Small intestine (tissue), 7 donors: ENCODE measurements around the gene MBTPS1. TPM values are rescaled to one million over a fixed set of nuclear protein-coding genes. Genes with fewer than 3 reads are reported as not detected.
"Not testable (repeated sequence)": the region's sequence is repeated elsewhere in the genome, so short reads cannot be mapped to it uniquely, and the experiment has no call there.

Experiments used
- DNase-seq, 2 donors: peaks; one replicate each; pipeline versions ENCODE4 v3.0.0 to v3.0.0-alpha.2; 2013
- FAIRE-seq: peaks from 2 replicates; lab custom pipeline; 2012; peaks lifted over from hg19 to GRCh38; lab: Jason Lieb, UNC
- H3K27ac ChIP-seq, 3 donors: one replicate each; pipeline ENCODE4 v1.5.1; 2013; ENCODE audit warnings: low read length in 2 of 3, mild to moderate bottlenecking in 2 of 3, control low read depth in 1 of 3, inconsistent platforms in 1 of 3, low read depth in 1 of 3, moderate library complexity in 1 of 3
- H3K27me3 ChIP-seq, 3 donors: one replicate each; pipeline ENCODE4 v1.6.1; 2013; ENCODE audit warnings: low read length in 3 of 3, inconsistent platforms in 1 of 3; ENCODE audit not compliant: control insufficient read depth in 3 of 3, insufficient read depth in 3 of 3
- H3K36me3 ChIP-seq, 3 donors: one replicate each; pipeline ENCODE4 v1.6.1; 2013; ENCODE audit warnings: low read length in 3 of 3, inconsistent platforms in 1 of 3, low read depth in 1 of 3, mild to moderate bottlenecking in 1 of 3, moderate library complexity in 1 of 3; ENCODE audit not compliant: control insufficient read depth in 3 of 3, insufficient read depth in 2 of 3
- H3K4me1 ChIP-seq, 3 donors: one replicate each; pipeline ENCODE4 v1.6.1; 2013; ENCODE audit warnings: low read length in 2 of 3, inconsistent platforms in 1 of 3, low read depth in 1 of 3, mild to moderate bottlenecking in 1 of 3, moderate library complexity in 1 of 3; ENCODE audit not compliant: control insufficient read depth in 3 of 3, insufficient read depth in 2 of 3
- H3K4me3 ChIP-seq, 3 donors: one replicate each; pipeline ENCODE4 v1.5.1; 2013; ENCODE audit warnings: low read length in 3 of 3, control low read depth in 1 of 3, inconsistent platforms in 1 of 3, low read depth in 1 of 3, mild to moderate bottlenecking in 1 of 3, moderate library complexity in 1 of 3
- H3K9me3 ChIP-seq, 2 donors: one replicate each; pipeline ENCODE4 v1.6.1; 2013; ENCODE audit warnings: low read depth in 1 of 2, low read length in 1 of 2; ENCODE audit not compliant: control insufficient read depth in 2 of 2, insufficient read depth in 1 of 2
- WGBS, 3 donors: extraction: QIAGEN DNeasy Blood & Tissue Kit; methylation state at CpG; one replicate each; pipeline ENCODE4 v1.1.7; 2013; 5-methylcytosine and 5-hydroxymethylcytosine counted together
- polyA plus RNA-seq, 4 donors: library from polyadenylated mRNA; stranded (reverse) in 3 of 4; unstranded in 1 of 4; fragments of 200-250 nt in 3 of 4; fragments of 120-200 nt in 1 of 4; gene quantifications; one replicate each; pipeline versions ENCODE4 v1.2.1 to v1.2.3, GENCODE V29; 2013
- donor health status: healthy with polysubstance abuse.
- donor health status: control.
- donor health status: control.
- donor health status: Bipolar disorder and iron deficiency.
- donor health status: healthy.

Gene MBTPS1
- polyA plus RNA-seq, 4 donors: 24.0 to 69.0 (median 35.7) TPM

- peaks cover 0 to 13% (median 5%) of the 10 kb centered on the region in 3 donors for H3K36me3 ChIP-seq
- not testable (repeated sequence) for H3K4me3 ChIP-seq, H3K27ac ChIP-seq, H3K27me3 ChIP-seq, FAIRE-seq, H3K9me3 ChIP-seq, DNase-seq, H3K4me1 ChIP-seq
- WGBS, 3 donors: 89 to 92% (median 90%) methylated on average over 3 of the region's 3 CpGs
Observed at GRCh38 chr16:84111949-84112348, 4.8 kb downstream of the MBTPS1 start.

GRCh38 chr16:84111525-84111924 is 5.2 kb downstream of the MBTPS1 start:
- no peaks in the 10 kb centered on the region for H3K9me3 ChIP-seq
- H3K27me3 ChIP-seq: no peaks in the 10 kb centered on the region
- peaks cover 2 to 7% (median 4%) of the 10 kb centered on the region in 3 donors for H3K4me1 ChIP-seq
- H3K4me3 ChIP-seq: no peak overlapping the region
- WGBS, 3 donors: 50 to 63% (median 58%) methylated on average over 3 of the region's 3 CpGs
- peaks cover 0 to 17% (median 5%) of the 10 kb centered on the region in 3 donors for H3K36me3 ChIP-seq
- DNase-seq: no peak
- FAIRE-seq: no peak
- H3K27ac ChIP-seq: no peak overlapping the region

- WGBS, 3 donors: 73 to 83% (median 81%) methylated on average over 3 of the region's 3 CpGs
- DNase-seq: no peak
Observed at GRCh38 chr16:84110527-84110926, 6.2 kb downstream of the MBTPS1 start.

GRCh38 chr16:84109598-84110335 is 7.0 kb downstream of the MBTPS1 start:
- Histone ChIP-seq H3K9me3 (no peaks in the 10 kb centered on the region), H3K4me1 (no peaks in the 10 kb centered on the region), H3K27me3 (no peaks in the 10 kb centered on the region), H3K4me3 (no peak overlapping the region), H3K36me3 (peaks cover 0 to 26% (median 5%) of the 10 kb centered on the region in 3 donors), H3K27ac (peak overlapping the region in 1 of 3 donors; percentile 24)
- WGBS, 3 donors: 71 to 84% (median 75%) methylated on average over 6 of the region's 6 CpGs
- DNase-seq (no peak), FAIRE-seq (no peak)

More at GRCh38 chr16:84110527-84110926, 6.2 kb downstream of the MBTPS1 start:
- H3K4me3 ChIP-seq: no peak overlapping the region
- H3K27me3 ChIP-seq: no peaks in the 10 kb centered on the region
- no peak for FAIRE-seq
- H3K36me3 ChIP-seq: peaks cover 0 to 22% (median 5%) of the 10 kb centered on the region in 3 donors
- H3K4me1 ChIP-seq: peaks cover 2 to 6% (median 4%) of the 10 kb centered on the region in 3 donors
- no peaks in the 10 kb centered on the region for H3K9me3 ChIP-seq
- peak overlapping the region in 1 of 3 donors; percentile 9 for H3K27ac ChIP-seq

GRCh38 chr16:84107921-84108320 is 8.8 kb downstream of the MBTPS1 start:
- WGBS, 3 donors: 81 to 84% (median 83%) methylated on average over 2 of the region's 2 CpGs

GRCh38 chr16:84105948-84106740 is 10.6 kb downstream of the MBTPS1 start:
- Histone ChIP-seq H3K4me3 (no peak overlapping the region), H3K27ac (no peak overlapping the region), H3K36me3 (peaks cover 0 to 30% (median 7%) of the 10 kb centered on the region in 3 donors), H3K9me3 (no peaks in the 10 kb centered on the region), H3K4me1 (no peaks in the 10 kb centered on the region), H3K27me3 (no peaks in the 10 kb centered on the region)
- WGBS, 3 donors: 89 to 92% (median 89%) methylated on average over 13 of the region's 13 CpGs
- FAIRE-seq: no peak
- DNase-seq: no peak

More at GRCh38 chr16:84107921-84108320, 8.8 kb downstream of the MBTPS1 start:
- Histone ChIP-seq H3K27me3 (no peaks in the 10 kb centered on the region), H3K27ac (no peak overlapping the region), H3K36me3 (peaks cover 0 to 28% (median 5%) of the 10 kb centered on the region in 3 donors), H3K9me3 (no peaks in the 10 kb centered on the region), H3K4me1 (no peaks in the 10 kb centered on the region), H3K4me3 (no peak overlapping the region)
- no peak for FAIRE-seq
- no peak for DNase-seq

- no peak overlapping the region for H3K4me3 ChIP-seq
- 81 to 88% (median 82%) methylated on average over 12 of the region's 12 CpGs for WGBS, 3 donors
- H3K4me1 ChIP-seq: no peaks in the 10 kb centered on the region
- no peaks in the 10 kb centered on the region for H3K9me3 ChIP-seq
- no peak for DNase-seq
- no peaks in the 10 kb centered on the region for H3K27me3 ChIP-seq
- peaks cover 0 to 28% (median 7%) of the 10 kb centered on the region in 3 donors for H3K36me3 ChIP-seq
- no peak for FAIRE-seq
- no peak overlapping the region for H3K27ac ChIP-seq
Observed at GRCh38 chr16:84105301-84105815, 11.4 kb downstream of the MBTPS1 start.

GRCh38 chr16:84104231-84104630 is 12.5 kb downstream of the MBTPS1 start:
- Histone ChIP-seq H3K27me3 (no peaks in the 10 kb centered on the region), H3K4me3 (no peak overlapping the region), H3K4me1 (no peaks in the 10 kb centered on the region), H3K36me3 (peaks cover 0 to 28% (median 3%) of the 10 kb centered on the region in 3 donors), H3K9me3 (no peaks in the 10 kb centered on the region), H3K27ac (no peak overlapping the region)
- no peak for DNase-seq
- 82 to 84% (median 84%) methylated on average over 3 of the region's 3 CpGs for WGBS, 3 donors
- no peak for FAIRE-seq
